Heart left ventricle (tissue), 16 donors: ENCODE measurements around the gene GPR176. TPM values are rescaled to one million over a fixed set of nuclear protein-coding genes. Genes with fewer than 3 reads are reported as not detected.
"Not testable (repeated sequence)": the region's sequence is repeated elsewhere in the genome, so short reads cannot be mapped to it uniquely, and the experiment has no call there.

ENCODE experiments used
- ATAC-seq, 4 donors: fragments of 200-7000 bp; cut with Tn5 transposase; one replicate each; pipeline ENCODE4 v1.9.1; 2020 to 2022; ENCODE audit warnings: moderate library complexity in 4 of 4, mild to moderate bottlenecking in 3 of 4, moderate number of reproducible peaks in 1 of 4
- DNase-seq, 5 donors: peaks; one replicate each; pipeline ENCODE4 v3.0.0-alpha.2; 2020
- H3K27ac ChIP-seq, 12 donors: fragments of 200-600 bp; sonication (generic) in 4 of 12; one replicate each; pipeline versions ENCODE4 v1.5.0 to v1.8.0; 2016 to 2022; ENCODE audit warnings: mild to moderate bottlenecking in 2 of 12
- H3K27me3 ChIP-seq, 9 donors: fragments of 200-600 bp; sonication (generic) in 2 of 9; one replicate each; pipeline versions ENCODE4 v1.5.1 to v1.8.0; 2016 to 2022; ENCODE audit warnings: mild to moderate bottlenecking in 3 of 9
- H3K36me3 ChIP-seq, 9 donors: fragments of 200-600 bp; sonication (generic) in 2 of 9; one replicate each; pipeline versions ENCODE4 v1.5.0 to v1.8.0; 2018 to 2022; ENCODE audit warnings: mild to moderate bottlenecking in 2 of 9
- H3K4me1 ChIP-seq, 12 donors: fragments of 200-600 bp; sonication (generic) in 4 of 12; one replicate each; pipeline versions ENCODE4 v1.5.0 to v1.8.0; 2016 to 2022; ENCODE audit warnings: mild to moderate bottlenecking in 3 of 12
- H3K4me3 ChIP-seq, 12 donors: fragments of 200-600 bp; sonication (generic) in 4 of 12; one replicate each; pipeline versions ENCODE4 v1.5.0 to v1.8.0; 2017 to 2022; ENCODE audit warnings: mild to moderate bottlenecking in 9 of 12, moderate library complexity in 4 of 12
- H3K9me3 ChIP-seq, 12 donors: fragments of 200-600 bp; sonication (generic) in 4 of 12; one replicate each; pipeline versions ENCODE4 v1.5.0 to v1.8.0; 2016 to 2022; ENCODE audit warnings: mild to moderate bottlenecking in 1 of 12
- CTCF ChIP-seq, 12 donors: fragments of 200-600 bp; sonication (generic) in 4 of 12; IDR thresholded peaks; one replicate each; pipeline versions ENCODE4 v1.5.0 to v1.8.0; 2018 to 2022; ENCODE audit warnings: antibody characterized with exemption in 12 of 12, mild to moderate bottlenecking in 5 of 12
- POLR2A ChIP-seq, 2 donors: fragments of 450-650 bp; IDR thresholded peaks; one replicate each; pipeline ENCODE4 v1.6.1; 2017; ENCODE audit warnings: antibody characterized with exemption in 2 of 2, mild to moderate bottlenecking in 2 of 2, moderate library complexity in 2 of 2
- WGBS, 4 donors: extraction: QIAGEN DNeasy Blood & Tissue Kit in 2 of 4; methylation state at CpG; one replicate each; pipeline versions ENCODE4 v1.1.5 to v1.1.7; 2013 to 2018; 5-methylcytosine and 5-hydroxymethylcytosine counted together
- intact Hi-C, 10 donors: fragments of 100-400 bp; cut with DNase I; formaldehyde crosslinking; loops; one replicate each; pipeline versions ENCODE4 v1.11.1 to v1.14.2; 2022
- polyA plus RNA-seq, 2 donors: library from polyadenylated mRNA; stranded (reverse); fragments of 200-250 nt; gene quantifications; one replicate each; pipeline ENCODE4 v1.2.3, GENCODE V29; 2013
- total RNA-seq, 9 donors: library from RNA; depleted of rRNA in 2 of 9; stranded (reverse); fragments of >200 nt in 2 of 9; fragmentation: NEBNext Ultra II Directional in 3 of 9; extraction: Animal tissue kit (Norgen Biotek cat#: 25700) in 3 of 9; gene quantifications; one replicate each; pipeline versions ENCODE4 v1.1.0 to v1.2.4, GENCODE V29; 2016 to 2023
- donor health status: ischemic (EF 13 %, LVEDD 7.1; RV severe dilation, severe dysfunction).
- donor health status: healthy with polysubstance abuse.
- donor health status: DM: no; HTN: yes; CAD: no.
- donor health status: DM: no; HTN: no; CAD: no.
- donor health status: ischemic (EF 25% LVEDD 6.9; RV normal size, moderate dysfunction).
- donor health status: ischemic (EF 25% LVEDD 5.7; RV mildly dilated, moderate dysfunction).
- donor health status: healthy.
- donor health status: DM: yes; HTN: yes; CAD: no.
- donor health status: ischemic (EF 35%, LVEDD 5.7; RV mildly dilated, moderate dysfunction).
- donor health status: nonischemic (EF 11% LVEDD 7.7; RV severe dilation, severe dysfunction).
- donor health status: DM: yes; HTN: yes; CAD: no.
- donor health status: PGD.
- donor health status: ischemic (EF 29% LVEDD 5.4; RV normal size, mild dysfunction).
- donor health status: nonischemic (EF 23%, LVEDD 6.1; RV moderate dilation, normal function).

GPR176 gene
- total and polyA plus RNA-seq, 11 donors: 1.1 to 4.3 (median 2.1) TPM

GRCh38 chr15:39896846-39897245, 23.2 kb downstream of the GPR176 start:
- Histone ChIP-seq H3K27ac (no peak overlapping the region), H3K36me3 (no peaks in the 10 kb centered on the region), H3K4me3 (no peak overlapping the region), H3K9me3 (no peaks in the 10 kb centered on the region), H3K27me3 (no peaks in the 10 kb centered on the region), H3K4me1 (no peaks in the 10 kb centered on the region)
- ATAC-seq (no peak), DNase-seq (no peak)
- no peak for TF ChIP-seq CTCF (IDR thresholded peaks at IDR 0.05)
- no peak for TF ChIP-seq POLR2A (IDR thresholded peaks at IDR 0.05)
- 71 to 73% (median 73%) methylated on average over 1 of the region's 1 CpG for WGBS, 4 donors
- intact Hi-C loops: no loop called here

- WGBS, 4 donors: 88 to 100% (median 93%) methylated on average over 1 of the region's 1 CpG
- no peak for TF ChIP-seq POLR2A (IDR thresholded peaks at IDR 0.05)
- TF ChIP-seq CTCF (IDR thresholded peaks at IDR 0.05): no peak
- intact Hi-C loops: no loop called here
- no peak for DNase-seq
- no peak for ATAC-seq
- Histone ChIP-seq H3K27ac (no peak overlapping the region), H3K27me3 (no peaks in the 10 kb centered on the region), H3K4me1 (no peaks in the 10 kb centered on the region), H3K9me3 (no peaks in the 10 kb centered on the region), H3K4me3 (no peak overlapping the region), H3K36me3 (no peaks in the 10 kb centered on the region)
Observed at GRCh38 chr15:39896101-39896500, 24.0 kb downstream of the GPR176 start.

GRCh38 chr15:39893051-39893450, 27.0 kb downstream of the GPR176 start:
- H3K36me3 ChIP-seq, H3K9me3 ChIP-seq, H3K4me3 ChIP-seq, intact Hi-C loops, ATAC-seq, H3K27me3 ChIP-seq, H3K4me1 ChIP-seq, DNase-seq, H3K27ac ChIP-seq: not testable (repeated sequence)
- 64 to 82% (median 65%) methylated on average over 2 to 3 of the region's 4 CpGs for WGBS, 4 donors

GRCh38 chr15:39892418-39892817, 27.6 kb downstream of the GPR176 start:
- Histone ChIP-seq H3K27me3 (no peaks in the 10 kb centered on the region), H3K4me3 (no peak overlapping the region), H3K9me3 (no peaks in the 10 kb centered on the region), H3K4me1 (no peaks in the 10 kb centered on the region), H3K27ac (no peak overlapping the region), H3K36me3 (no peaks in the 10 kb centered on the region)
- DNase-seq: no peak
- no peak for ATAC-seq
- whole genome bisulfite sequencing, 4 donors: 84 to 91% (median 91%) methylated on average over 5 of the region's 5 CpGs
- intact Hi-C loops: no loop called here
- no peak for TF ChIP-seq CTCF (IDR thresholded peaks at IDR 0.05)
- no peak for TF ChIP-seq POLR2A (IDR thresholded peaks at IDR 0.05)

- ATAC-seq (no peak), DNase-seq (no peak)
- intact Hi-C loops: no loop called here
- Histone ChIP-seq H3K9me3 (no peaks in the 10 kb centered on the region), H3K27me3 (no peaks in the 10 kb centered on the region), H3K4me1 (no peaks in the 10 kb centered on the region), H3K36me3 (no peaks in the 10 kb centered on the region), H3K4me3 (no peak overlapping the region), H3K27ac (no peak overlapping the region)
- TF ChIP-seq POLR2A (IDR thresholded peaks at IDR 0.05) (no peak), CTCF (IDR thresholded peaks at IDR 0.05) (no peak)
Observed at GRCh38 chr15:39890621-39891020, 29.4 kb downstream of the GPR176 start.
